GM12874 (cell line): ENCODE data around the gene KIAA1671.
A peak's percentile ranks its signal among the peaks of the same experiment; 100 is the strongest.

ENCODE experiments used
- TF ChIP-seq, protein P1 (sequence below): IDR thresholded peaks from 2 replicates; pipeline ENCODE4 v1.5.1; 2011; ENCODE audit warnings: low read depth, mild to moderate bottlenecking, control low read depth, low read length, moderate library complexity; ENCODE audit not compliant: insufficient read depth

Gene KIAA1671

GRCh38 chr22:25167082-25167481 lies 214.6 kb downstream of the KIAA1671 start:
- TF ChIP-seq, protein P1, sequence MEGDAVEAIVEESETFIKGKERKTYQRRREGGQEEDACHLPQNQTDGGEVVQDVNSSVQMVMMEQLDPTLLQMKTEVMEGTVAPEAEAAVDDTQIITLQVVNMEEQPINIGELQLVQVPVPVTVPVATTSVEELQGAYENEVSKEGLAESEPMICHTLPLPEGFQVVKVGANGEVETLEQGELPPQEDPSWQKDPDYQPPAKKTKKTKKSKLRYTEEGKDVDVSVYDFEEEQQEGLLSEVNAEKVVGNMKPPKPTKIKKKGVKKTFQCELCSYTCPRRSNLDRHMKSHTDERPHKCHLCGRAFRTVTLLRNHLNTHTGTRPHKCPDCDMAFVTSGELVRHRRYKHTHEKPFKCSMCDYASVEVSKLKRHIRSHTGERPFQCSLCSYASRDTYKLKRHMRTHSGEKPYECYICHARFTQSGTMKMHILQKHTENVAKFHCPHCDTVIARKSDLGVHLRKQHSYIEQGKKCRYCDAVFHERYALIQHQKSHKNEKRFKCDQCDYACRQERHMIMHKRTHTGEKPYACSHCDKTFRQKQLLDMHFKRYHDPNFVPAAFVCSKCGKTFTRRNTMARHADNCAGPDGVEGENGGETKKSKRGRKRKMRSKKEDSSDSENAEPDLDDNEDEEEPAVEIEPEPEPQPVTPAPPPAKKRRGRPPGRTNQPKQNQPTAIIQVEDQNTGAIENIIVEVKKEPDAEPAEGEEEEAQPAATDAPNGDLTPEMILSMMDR, result no peak

DNA sequence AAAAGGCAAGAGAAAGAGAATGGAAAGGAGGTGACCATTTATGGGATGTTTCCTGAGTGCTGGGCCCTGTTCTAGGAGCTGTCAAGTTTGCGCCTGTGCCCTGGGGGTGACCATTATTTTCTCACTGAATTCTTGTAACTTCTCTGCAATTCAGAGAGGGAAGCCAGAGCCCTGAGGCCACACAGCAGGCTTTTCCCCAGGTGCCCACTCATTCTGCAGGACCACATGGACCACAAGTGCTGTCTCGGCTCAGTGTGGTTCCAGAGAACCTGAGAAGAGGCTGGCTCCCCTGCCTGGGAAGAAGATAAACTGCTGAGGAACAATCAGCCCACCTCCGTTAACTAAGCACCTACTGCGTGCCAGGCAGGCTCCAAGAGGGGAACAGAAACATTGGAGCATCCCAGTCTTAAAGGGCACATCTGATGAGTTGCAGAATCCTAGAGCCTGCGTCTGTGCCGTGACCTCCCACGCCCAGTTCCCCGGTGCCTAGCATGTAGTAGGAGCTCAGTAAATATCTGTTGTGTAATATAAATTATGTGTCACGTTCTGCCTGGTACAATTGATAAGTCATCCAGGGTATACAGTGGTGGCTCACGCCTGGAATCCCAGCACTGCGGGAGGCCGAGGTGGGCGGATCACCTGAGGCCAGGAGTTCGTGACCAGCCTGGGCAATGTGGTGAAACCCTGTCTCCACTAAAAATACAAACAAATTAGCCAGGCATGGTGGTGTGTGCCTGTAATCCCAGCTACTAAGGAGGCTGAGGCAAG lies 215.5 kb downstream of the KIAA1671 start:
- TF ChIP-seq, protein P1, result no peak

DNA sequence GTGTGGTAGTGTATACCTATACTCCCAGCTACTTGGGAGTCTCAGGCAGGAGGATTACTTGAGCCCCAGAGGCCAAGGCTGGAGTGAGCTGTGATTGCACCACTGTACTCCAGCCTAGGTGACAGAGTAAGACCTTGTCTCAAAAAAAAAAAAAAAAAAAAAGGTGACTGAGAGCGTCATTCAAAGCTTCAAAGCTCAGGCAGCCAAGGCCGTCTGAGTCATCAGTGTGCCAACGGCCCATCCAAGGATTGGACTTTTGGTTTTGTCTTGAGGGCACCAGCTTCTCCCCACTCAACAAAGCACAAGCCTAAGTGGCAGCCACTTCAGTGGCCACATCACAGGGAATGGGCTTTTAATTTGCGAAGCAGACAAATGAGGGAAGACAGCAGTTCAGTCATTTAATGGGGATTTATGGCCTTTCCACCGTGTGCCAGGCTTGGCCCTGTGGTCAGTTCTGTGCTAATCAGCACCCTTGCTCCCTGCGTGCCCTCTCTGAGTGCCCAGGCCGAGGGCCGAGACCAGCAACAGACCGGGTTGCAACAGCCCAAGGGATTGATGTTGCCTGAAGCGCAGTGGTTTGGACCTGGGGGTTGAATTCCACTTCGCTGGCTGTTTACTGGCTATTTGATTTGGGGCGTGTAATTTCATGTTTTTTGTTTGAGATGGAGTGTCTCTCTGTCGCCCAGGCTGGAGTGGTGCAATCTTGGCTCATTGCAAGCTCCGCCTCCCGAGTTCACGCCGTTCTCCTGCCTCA lies 216.9 kb downstream of the KIAA1671 start:
- TF ChIP-seq, protein P1, result no peak

DNA sequence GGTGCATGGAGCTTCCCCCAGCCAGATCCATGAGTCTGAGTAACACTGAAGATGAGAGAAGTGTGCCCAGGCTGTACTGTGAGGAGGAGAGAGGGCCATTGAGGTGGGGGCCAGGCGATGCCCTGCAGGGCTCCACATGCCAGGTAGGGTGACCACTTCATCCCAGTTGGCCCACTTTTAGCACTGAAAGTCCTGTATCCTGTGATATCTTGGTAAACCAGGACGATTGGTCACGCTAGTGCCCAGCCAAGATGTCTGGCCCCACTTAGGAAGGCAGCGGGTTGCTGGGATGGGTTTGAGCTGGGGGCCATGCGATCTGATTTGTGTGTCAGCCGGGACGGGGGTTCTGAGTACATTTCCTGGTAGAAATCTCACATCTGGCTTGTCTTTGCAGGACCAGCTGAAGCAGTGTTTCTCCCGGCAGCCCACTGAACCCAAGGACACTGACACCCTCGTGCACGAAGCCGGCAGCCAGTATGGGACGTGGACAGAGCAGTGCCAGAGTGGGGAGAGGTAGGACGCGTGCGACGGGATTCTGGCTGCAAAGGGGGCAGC lies 218.0 kb downstream of the KIAA1671 start:
- TF ChIP-seq, protein P1, result no peak

- TF ChIP-seq, protein P1, result peak; percentile 49
Observed at GRCh38 chr22:25172153-25172552, 219.6 kb downstream of the KIAA1671 start.

- TF ChIP-seq, protein P1, result no peak
Observed at GRCh38 chr22:25174156-25174887, 221.8 kb downstream of the KIAA1671 start.
